NCI-H1694 treated with DMSO at 0.1 percent for 48 hours (cell line): ENCODE data around the gene SNX9.
A peak's percentile ranks its signal among the peaks of the same experiment; 100 is the strongest.
"Not testable (repeated sequence)": the region's sequence is repeated elsewhere in the genome, so short reads cannot be mapped to it uniquely, and the experiment has no call there.

ENCODE experiments used
- DNase-seq: peaks from one replicate; lab custom pipeline; 2025; lab: John Stamatoyannopoulos, UW

Gene SNX9

GRCh38 chr6:157823001-157823527 lies at the start of gene SNX9:
Gene SNX9 (plus strand): TSS chr6:157823246. CDS start chr6:157823435, 189 bp downstream.
- DNase-seq, result peak; percentile 17

- no peak for DNase-seq
Observed at GRCh38 chr6:157773248-157773773, 49.7 kb upstream of the SNX9 start.

DNA sequence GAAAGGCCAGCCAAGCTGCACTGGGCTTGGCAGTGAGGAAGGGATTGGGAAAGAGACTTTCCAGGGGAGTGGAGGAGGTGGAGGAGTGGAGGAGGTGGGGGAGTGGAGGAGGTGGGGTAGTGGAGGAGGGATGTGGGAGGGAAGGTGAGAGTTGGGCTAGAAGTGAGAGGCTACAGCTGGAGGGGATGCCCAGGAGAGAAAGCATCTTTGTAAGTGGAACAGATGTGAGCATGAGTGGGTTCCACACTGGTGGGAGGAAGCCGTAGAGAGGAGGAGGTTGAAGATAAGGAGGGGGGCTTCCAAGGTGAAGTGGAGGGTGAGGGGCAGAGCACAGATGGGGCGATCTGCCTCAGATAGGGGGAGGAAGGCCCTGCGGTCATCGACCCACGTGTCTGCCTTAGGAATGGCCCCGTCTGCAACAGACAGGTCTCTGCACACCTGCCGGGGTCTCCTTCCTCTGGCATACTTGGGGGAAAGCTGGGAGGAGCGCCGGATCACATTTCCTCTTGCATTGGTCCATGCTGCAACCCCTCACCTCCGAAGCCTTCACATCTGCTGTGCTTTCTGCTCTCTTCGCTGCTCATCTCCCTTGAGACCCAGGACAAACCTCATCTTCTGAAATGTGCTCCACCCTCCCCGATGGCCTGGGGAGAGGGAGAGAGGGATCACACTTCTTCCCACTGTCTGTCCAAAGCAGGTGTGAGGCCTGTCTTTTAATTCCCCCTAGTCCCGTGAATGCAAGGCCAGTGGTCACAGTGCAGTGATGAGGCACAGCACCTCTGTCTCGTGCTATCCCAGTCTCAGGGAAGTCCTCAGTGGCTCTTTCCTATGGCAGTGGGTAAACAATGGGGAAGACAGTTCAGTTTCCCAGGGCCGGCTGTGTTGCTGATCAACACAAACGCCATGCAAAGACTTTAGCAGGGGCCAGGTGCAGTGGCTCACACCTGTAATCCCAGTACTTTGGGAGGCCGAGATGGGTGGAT lies 48.6 kb upstream of the SNX9 start:
- DNase-seq, result no peak

GRCh38 chr6:157775376-157775775 lies 47.7 kb upstream of the SNX9 start:
- DNase-seq, result no peak

- no peak for DNase-seq
Observed at GRCh38 chr6:157777344-157777743, 45.7 kb upstream of the SNX9 start.

DNA sequence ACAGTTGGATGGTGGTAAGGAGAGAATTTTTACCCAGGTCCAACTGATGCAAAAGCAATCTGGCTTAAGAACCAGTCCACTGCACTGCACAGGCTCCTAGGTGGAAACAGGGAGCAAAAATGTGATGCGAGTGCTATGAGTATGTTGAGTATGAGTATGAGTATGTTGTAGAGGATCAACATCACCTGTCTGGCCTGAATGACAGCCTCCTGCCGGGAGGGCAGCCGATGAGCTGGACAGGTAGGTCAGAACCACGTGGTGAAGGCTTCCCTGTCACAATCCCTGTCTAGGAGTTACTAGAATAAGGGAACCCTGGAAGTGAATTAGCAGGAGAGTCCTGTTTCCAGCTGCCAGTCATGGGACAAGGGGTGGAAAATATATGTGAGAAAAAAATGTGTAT lies 44.3 kb upstream of the SNX9 start:
- DNase-seq, result no peak

- no peak for DNase-seq
Observed at GRCh38 chr6:157779705-157780604, 43.1 kb upstream of the SNX9 start.

DNA sequence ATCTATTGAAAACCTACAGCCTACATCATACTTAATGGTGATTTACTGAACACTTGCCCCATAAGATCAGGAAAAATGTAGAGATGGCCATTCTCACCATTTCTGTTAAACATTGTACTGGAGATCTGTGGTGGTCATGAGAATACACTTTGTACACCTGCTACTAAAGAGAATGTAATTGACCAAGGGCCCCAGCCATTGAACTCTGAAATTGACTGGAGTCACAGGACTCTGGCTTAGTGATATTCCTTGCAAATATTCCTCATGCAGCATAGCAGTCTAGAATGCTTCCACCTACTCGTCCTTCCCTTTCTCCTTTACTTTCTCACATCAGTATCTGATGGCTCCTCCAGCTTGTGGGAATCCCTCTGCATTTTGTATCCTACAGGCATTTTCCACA lies 37.4 kb upstream of the SNX9 start:
- no peak for DNase-seq

DNA sequence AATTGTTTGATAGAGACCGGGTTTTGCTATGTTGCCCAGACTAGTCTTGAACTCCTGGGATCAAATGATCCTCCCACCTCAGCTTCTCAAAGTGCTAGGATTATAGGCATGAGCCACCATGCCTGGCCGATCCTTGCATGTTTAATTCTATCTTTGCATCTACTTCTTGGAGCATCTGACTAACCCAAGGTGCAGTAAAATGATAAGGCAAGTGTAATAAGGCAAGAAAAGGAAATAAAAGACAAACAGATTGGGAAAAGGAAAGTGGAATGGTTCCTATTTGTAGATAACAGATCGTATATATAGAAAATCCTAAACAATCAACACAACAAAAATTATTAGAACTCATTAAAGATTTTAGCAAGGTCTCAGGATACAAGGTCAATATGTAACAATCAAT lies 36.8 kb upstream of the SNX9 start:
- no peak for DNase-seq

DNA sequence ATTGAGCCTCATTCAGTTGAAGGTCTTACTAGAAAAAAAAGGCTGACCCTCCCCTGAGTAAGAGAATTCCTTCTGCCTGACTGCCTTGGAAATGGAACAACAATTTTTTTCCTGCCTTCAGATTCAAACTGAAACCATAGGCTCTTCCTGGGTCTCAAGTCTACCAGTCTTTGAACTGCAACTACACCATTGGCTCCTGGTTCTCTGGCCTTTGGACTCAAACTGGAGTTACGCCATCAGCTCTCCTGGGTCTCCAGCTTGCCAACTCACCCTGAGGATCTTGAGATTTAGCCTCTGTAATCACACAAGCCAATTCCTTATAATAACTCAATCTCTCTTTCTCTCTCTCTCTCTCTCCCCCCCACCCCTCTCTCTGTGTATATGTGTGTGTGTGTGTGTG lies 36.0 kb upstream of the SNX9 start:
- DNase-seq, result no peak

GRCh38 chr6:157788180-157788579 lies 34.9 kb upstream of the SNX9 start:
- no peak for DNase-seq

DNA sequence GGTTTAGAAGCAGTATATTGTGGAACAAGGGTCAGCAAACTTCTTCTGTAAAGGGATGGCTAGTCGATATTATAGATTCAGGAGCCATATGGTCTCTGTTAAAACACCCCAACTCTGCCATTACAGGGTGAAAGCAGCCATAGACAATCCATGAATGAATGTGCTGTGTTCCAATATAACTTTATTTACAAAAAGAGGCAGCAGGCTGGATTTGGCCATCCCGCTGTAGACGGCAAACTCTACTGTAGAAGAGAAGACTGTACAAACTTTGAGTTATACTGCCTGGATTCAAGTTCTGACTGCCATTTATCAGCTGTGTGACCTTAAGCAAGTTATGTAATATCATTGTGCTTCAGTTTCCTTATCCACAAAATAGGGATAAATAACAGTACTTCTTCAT lies 33.7 kb upstream of the SNX9 start:
- no peak for DNase-seq

- no peak for DNase-seq
Observed at GRCh38 chr6:157789861-157790260, 33.2 kb upstream of the SNX9 start.

- no peak for DNase-seq
Observed at GRCh38 chr6:157790548-157791160, 32.4 kb upstream of the SNX9 start.

DNA sequence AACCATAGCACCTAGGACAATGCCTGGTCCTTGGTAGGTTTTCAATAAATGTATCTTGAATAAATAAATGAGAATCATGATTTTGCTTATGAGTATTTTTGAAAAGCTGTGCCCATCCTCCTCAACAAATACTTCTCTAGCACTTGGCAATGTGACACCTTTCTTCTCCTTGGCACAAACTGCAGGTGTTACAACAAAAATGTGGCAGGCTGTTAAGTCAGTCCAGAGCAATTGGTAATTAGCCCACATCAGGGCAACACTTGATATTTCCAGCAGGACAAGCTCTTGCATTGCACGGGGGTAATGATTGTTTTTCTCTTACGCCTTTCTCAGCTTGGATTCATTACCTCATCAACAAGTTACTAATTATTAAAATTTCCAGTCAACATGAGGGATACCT lies 31.6 kb upstream of the SNX9 start:
- no peak for DNase-seq

GRCh38 chr6:157792671-157793070 lies 30.4 kb upstream of the SNX9 start:
- DNase-seq, result no peak

DNA sequence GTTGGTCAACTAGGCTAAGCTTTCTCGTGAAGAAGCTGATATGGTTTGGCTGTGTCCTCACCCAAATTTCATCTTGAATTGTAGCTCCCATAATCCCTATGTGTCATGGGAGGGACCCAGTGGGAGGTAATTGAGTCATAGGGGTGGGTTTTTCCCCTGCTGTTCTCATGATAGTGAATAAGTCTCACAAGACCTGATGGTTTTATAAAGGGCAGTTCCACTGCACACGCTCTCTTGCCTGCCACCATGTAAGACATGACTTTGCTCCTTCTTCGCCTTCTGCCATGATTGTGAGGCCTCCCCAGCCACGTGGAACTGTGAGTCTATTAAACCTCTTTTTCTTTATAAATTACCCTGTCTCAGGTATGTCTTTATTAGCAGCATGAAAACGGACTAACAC lies 29.0 kb upstream of the SNX9 start:
- not testable (repeated sequence) for DNase-seq

- no peak for DNase-seq
Observed at GRCh38 chr6:157795841-157796240, 27.2 kb upstream of the SNX9 start.

DNA sequence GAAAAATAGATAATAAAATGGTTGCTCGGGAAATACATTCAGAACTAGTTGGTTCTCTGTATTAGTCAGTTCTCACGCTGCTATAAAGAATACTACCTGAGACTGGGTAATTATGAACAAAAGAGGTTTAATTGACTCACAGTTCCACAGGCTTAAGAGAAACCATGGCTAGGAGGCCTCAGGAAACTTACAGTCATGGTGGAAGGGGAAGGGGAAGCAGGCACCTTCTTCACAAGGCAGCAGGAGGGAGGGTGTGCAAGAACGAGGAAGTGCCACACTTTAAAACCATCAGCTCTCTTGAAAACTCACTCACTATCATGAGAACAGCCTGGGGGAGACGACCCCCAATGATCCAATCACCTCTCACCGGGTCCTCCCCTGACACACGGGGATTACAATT lies 24.2 kb upstream of the SNX9 start:
- no peak for DNase-seq

DNA sequence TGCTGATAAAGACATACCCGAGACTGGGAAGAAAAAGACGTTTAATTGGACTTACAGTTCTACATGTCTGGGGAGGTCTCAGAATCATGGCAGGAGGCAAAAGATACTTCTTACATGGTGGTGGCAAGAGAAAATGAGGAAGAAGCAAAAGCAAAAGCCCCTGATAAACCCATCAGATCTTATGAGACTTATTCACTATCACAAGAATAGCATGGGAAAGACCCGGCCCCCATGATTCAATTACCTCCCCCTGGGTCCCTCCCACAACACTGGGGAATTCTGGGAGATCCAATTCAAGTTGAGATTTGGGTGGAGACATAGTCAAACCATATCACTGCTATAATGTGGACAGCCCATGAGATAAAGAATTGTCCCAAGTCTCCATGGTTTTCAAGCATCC lies 23.5 kb upstream of the SNX9 start:
- not testable (repeated sequence) for DNase-seq

DNA sequence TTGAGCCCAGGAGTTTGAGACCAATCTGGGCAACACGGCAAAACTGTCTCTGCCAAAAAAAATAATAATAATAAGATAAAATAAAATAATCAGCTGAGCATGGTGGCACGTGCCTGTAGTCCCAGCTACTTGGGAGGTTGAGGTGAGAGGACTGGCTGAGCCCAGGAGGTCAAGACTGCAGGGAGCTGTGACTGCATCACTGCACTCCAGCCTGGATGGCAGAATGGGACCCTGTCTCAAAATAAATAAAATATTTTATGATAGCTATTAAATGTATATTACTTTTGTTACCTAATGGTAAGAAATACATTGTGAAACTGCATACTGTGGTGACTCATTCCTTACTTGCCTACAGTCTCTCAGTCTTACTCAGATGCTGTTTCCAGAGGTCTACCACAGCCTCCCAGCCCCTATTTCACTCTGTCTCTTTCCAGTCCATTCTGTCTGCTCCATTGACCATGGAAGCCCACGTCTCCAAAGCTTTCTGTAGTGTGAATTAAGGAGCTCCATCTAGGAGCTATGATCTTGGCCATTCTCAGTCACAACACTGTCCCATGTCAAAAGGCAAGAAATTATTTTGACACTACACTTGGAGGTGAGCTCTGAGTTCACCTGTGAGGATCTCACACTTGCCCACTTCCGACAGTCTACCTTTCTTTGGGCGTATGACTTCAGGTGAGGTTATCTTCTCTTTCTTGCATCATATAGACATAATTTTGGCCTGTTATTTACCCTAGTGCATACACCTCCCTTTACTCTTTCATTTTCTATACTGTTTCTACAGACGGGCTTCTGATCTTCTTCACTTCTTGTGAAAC lies 22.4 kb upstream of the SNX9 start:
- no peak for DNase-seq
